ENCODE data around the gene ERMP1.
"Not testable (repeated sequence)": the region's sequence is repeated elsewhere in the genome, so short reads cannot be mapped to it uniquely, and the experiment has no call there.

The ERMP1 gene

DNA sequence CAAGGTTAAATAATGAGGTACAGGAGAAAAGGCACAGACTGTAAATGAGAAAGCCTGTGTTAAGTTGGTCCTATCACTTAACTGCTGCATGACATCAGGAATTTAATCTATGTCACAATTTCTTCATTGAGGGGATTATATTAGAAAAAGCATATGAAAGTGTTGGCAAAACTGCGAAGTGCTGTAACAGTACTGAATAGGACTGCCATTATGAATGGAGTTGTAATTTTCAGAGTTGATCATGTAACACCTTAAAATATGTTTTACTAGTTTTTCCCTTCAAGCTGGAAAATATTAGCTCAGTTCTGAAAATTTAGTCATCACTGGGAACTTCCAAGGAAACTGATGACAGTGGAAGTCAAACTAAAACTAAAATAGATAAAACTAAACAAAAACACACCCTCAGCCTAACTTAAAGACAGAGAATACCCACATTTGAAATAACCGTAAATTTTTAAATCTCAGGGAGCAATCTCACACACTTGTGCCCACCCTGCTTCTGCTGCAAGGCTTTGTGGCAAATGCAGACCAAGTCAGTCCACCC lies 45.1 kb downstream of the ERMP1 start:
- H3K9me3 ChIP-seq (ENCODE audit: control insufficient read depth, insufficient read depth, low read length) = no peaks in the 10 kb centered on the region
- H3K4me3 ChIP-seq (ENCODE audit: low read depth, low read length) = no peak overlapping the region
- H3K9ac ChIP-seq (ENCODE audit: low read depth, low read length) = no peak overlapping the region
- peaks cover 6% of the 10 kb centered on the region for H3K4me1 ChIP-seq (ENCODE audit: control insufficient read depth, insufficient read depth, low read length)
- peaks cover 2% of the 10 kb centered on the region for H3K27me3 ChIP-seq (ENCODE audit: control insufficient read depth, insufficient read depth, low read length)
- peaks cover 4% of the 10 kb centered on the region for H3K36me3 ChIP-seq (ENCODE audit: control insufficient read depth, insufficient read depth, low read length)

DNA sequence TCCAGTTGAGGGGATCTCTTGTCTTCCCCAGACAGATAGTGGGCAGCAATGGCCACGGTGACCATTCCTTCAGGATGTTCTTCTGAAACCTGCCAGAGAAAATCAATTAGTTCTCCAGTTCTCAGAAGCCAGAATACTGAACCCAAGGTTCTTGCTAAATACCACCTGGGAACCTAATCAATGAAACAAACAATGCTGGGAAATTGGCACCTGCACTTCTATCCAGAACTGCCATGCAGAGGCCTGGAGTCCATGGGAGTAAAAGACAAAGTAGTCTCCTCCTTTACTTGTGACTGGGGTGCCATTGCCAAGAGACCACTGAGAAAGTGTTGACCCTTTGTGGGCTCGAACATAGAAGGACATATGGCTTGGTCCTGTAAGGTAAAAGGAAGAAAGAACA lies 45.7 kb downstream of the ERMP1 start:
- Histone ChIP-seq H3K9ac (ENCODE audit: low read depth, low read length) (no peak overlapping the region), H3K4me3 (ENCODE audit: low read depth, low read length) (no peak overlapping the region)

DNA sequence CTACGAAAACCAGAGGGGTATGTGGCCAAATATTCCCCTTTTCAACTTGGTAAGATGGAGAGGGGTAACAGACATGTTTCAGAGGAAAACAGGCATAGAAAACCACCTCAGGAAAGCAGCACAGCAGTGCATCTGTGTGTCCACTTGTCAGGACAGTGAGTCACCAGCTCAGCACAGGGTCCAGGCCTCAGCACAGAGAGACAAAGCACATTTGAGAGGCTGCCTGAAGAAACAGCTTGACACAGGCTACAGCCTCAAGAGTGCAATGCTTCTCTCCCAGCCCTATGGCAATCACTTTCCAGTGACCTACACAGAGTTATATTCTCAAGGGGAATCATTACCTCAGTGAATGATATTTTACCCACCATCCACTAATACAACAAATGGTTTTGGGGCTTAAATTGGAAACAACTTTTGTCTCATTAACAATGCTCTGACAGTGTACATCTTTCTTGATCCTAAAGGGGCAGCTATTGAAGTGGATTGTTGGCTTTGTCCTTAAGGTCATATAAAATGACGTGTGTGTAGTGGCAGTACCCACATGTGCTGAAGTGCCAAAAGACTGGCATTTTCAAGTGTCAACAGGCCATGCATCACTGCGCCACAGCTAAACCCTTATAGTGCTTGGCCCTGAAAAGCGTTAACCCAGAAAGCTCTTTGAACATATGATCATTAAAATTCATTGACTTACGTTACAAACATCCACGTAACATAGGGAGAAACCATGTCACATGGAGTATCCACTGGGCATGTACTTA lies 46.4 kb downstream of the ERMP1 start:
- peaks cover 4% of the 10 kb centered on the region for H3K36me3 ChIP-seq (ENCODE audit: control insufficient read depth, insufficient read depth, low read length)
- H3K4me3 ChIP-seq (ENCODE audit: low read depth, low read length) = no peak overlapping the region
- peaks cover 6% of the 10 kb centered on the region for H3K4me1 ChIP-seq (ENCODE audit: control insufficient read depth, insufficient read depth, low read length)
- H3K9me3 ChIP-seq (ENCODE audit: control insufficient read depth, insufficient read depth, low read length) = no peaks in the 10 kb centered on the region
- peaks cover 2% of the 10 kb centered on the region for H3K27me3 ChIP-seq (ENCODE audit: control insufficient read depth, insufficient read depth, low read length)
- H3K9ac ChIP-seq (ENCODE audit: low read depth, low read length) = no peak overlapping the region

More for the DNA sequence above, 45.7 kb downstream of the ERMP1 start:
- H3K9me3 ChIP-seq (ENCODE audit: control insufficient read depth, insufficient read depth, low read length) = no peaks in the 10 kb centered on the region
- peaks cover 2% of the 10 kb centered on the region for H3K27me3 ChIP-seq (ENCODE audit: control insufficient read depth, insufficient read depth, low read length)
- peaks cover 6% of the 10 kb centered on the region for H3K4me1 ChIP-seq (ENCODE audit: control insufficient read depth, insufficient read depth, low read length)
- H3K36me3 ChIP-seq (ENCODE audit: control insufficient read depth, insufficient read depth, low read length) = peaks cover 4% of the 10 kb centered on the region

DNA sequence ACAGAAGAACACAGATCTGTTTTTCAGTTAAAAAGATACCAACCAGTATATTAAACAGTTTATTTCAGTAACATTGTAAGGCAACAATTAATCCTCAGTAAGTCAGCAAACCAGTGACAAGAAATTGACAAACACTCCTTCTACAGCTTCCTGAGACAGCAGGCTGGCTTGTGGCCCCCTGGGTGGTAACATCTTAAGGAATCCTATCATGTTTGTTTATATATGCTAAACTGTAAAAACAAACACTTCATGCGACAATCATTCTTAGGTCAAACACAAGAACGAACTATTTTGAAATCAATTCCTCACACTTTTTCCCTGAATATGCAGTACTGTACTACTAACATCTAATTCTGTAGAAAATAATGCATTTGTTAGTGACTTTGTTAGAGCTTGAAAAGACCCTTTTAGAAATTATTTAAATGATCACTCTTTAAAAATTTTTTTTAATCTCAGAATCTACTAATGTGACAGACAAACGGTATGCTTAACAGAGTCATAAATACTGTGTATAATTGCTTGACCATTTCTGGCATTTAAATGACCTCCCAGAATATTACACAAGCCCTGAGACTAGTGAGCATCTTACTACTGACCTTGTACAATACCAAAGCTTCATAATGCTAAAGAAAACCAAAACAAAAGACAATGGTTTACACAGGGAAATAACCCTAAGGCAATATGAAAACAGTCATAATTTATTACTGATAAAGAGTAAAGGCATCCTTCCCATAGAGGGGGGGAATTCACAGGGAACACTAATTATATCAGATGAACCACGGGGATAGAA lies 48.2 kb downstream of the ERMP1 start:
- peaks cover 2% of the 10 kb centered on the region for H3K27me3 ChIP-seq (ENCODE audit: control insufficient read depth, insufficient read depth, low read length)
- peaks cover 11% of the 10 kb centered on the region for H3K36me3 ChIP-seq (ENCODE audit: control insufficient read depth, insufficient read depth, low read length)

DNA sequence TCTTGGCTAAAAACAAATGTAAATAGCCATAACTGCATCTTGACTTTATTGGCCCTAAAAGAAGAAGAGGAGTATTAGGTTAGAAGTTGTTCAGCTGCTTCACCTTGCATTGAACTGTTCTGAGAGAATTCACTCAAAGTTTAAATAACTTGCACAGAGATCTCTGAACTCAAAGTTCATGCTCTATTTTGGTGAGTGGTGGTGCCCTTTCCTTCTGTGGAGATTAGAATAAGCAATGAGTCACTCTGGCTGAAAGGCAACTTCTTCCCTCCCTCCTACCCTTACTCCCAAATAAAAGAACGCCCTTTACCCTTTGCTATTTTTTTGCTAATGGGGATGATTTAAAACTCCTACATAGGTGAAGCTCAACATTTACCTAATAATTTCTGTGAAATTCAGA lies 48.9 kb downstream of the ERMP1 start:
- Histone ChIP-seq H3K9me3 (ENCODE audit: control insufficient read depth, insufficient read depth, low read length) (no peaks in the 10 kb centered on the region), H3K36me3 (ENCODE audit: control insufficient read depth, insufficient read depth, low read length) (peaks cover 15% of the 10 kb centered on the region), H3K4me1 (ENCODE audit: control insufficient read depth, insufficient read depth, low read length) (peaks cover 6% of the 10 kb centered on the region), H3K9ac (ENCODE audit: low read depth, low read length) (no peak overlapping the region), H3K27me3 (ENCODE audit: control insufficient read depth, insufficient read depth, low read length) (peaks cover 2% of the 10 kb centered on the region), H3K4me3 (ENCODE audit: low read depth, low read length) (no peak overlapping the region)

More for the DNA sequence above, 48.2 kb downstream of the ERMP1 start:
- Histone ChIP-seq H3K4me3 (ENCODE audit: low read depth, low read length) (no peak overlapping the region), H3K4me1 (ENCODE audit: control insufficient read depth, insufficient read depth, low read length) (peaks cover 6% of the 10 kb centered on the region), H3K9me3 (ENCODE audit: control insufficient read depth, insufficient read depth, low read length) (no peaks in the 10 kb centered on the region), H3K9ac (ENCODE audit: low read depth, low read length) (no peak overlapping the region)

DNA sequence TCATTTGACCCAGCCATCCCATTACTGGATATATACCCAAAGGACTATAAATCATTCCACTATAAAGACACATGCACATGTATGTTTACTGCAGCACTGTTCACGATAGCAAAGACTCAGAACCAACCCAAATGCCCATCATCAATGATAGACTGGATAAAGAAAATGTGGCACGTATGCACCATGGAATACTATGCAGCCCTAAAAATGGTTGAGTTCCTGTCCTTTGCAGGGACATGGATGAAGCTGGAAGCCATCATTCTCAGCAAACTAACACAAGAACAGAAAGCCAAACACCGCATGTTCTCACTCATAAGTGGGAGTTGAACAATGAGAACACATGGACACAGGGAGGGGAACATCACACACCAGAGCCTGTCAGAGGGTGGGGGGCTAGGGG lies 49.5 kb downstream of the ERMP1 start:
- H3K9ac ChIP-seq (ENCODE audit: low read depth, low read length); H3K27me3 ChIP-seq (ENCODE audit: control insufficient read depth, insufficient read depth, low read length); H3K4me1 ChIP-seq (ENCODE audit: control insufficient read depth, insufficient read depth, low read length); H3K4me3 ChIP-seq (ENCODE audit: low read depth, low read length); H3K9me3 ChIP-seq (ENCODE audit: control insufficient read depth, insufficient read depth, low read length): not testable (repeated sequence)
- peaks cover 21% of the 10 kb centered on the region for H3K36me3 ChIP-seq (ENCODE audit: control insufficient read depth, insufficient read depth, low read length)

DNA sequence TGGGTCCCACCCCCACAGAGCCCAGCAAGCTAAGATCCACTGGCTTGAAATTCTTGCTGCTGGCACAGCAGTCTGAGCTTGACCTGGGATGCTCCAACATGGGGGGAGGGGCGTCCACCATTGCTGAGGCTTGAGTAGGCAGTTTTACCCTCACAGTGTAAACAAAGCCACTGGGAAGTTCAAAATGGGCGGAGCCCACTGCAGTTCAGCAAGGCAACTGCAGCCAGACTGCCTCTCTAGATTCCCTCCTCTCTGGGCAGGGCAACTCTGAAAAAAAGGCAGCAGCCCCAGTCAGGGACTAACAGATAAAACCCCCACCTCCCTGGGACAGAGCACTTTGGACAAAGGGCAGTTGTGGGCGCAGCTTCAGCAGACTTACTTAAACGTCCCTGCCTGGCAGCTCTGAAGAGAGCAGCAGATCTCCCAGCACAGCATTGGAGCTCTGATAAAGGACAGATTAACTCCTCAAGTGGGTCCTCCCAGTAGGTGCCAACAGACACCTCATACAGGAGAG lies 53.2 kb downstream of the ERMP1 start:
- not testable (repeated sequence) for H3K4me3 ChIP-seq (ENCODE audit: low read depth, low read length); H3K9me3 ChIP-seq (ENCODE audit: control insufficient read depth, insufficient read depth, low read length); H3K27me3 ChIP-seq (ENCODE audit: control insufficient read depth, insufficient read depth, low read length); H3K9ac ChIP-seq (ENCODE audit: low read depth, low read length)
- Histone ChIP-seq H3K36me3 (ENCODE audit: control insufficient read depth, insufficient read depth, low read length) (peaks cover 19% of the 10 kb centered on the region), H3K4me1 (ENCODE audit: control insufficient read depth, insufficient read depth, low read length) (peaks cover 14% of the 10 kb centered on the region)

DNA sequence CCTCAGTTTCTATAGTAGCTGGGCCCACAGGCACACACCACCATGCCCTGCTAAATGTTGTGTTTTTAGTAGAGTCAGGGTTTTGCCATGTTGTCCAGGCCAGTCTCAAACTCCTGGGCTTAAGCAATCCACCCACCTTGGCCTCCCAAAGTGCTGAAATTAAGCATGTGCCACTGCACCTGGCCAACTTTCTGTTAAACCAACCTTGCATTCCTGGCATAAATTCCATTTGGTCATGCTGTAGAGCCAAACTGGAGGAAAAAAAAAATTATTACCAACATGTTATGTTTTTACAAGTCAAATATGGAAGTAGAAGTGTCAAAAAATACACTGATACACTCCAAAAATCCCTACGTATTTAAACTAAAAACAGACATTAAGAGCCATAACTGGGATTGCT lies 54.1 kb downstream of the ERMP1 start:
- Histone ChIP-seq H3K27me3 (ENCODE audit: control insufficient read depth, insufficient read depth, low read length) (no peaks in the 10 kb centered on the region), H3K4me3 (ENCODE audit: low read depth, low read length) (no peak overlapping the region), H3K4me1 (ENCODE audit: control insufficient read depth, insufficient read depth, low read length) (peaks cover 8% of the 10 kb centered on the region), H3K9me3 (ENCODE audit: control insufficient read depth, insufficient read depth, low read length) (peaks cover 5% of the 10 kb centered on the region), H3K36me3 (ENCODE audit: control insufficient read depth, insufficient read depth, low read length) (peaks cover 19% of the 10 kb centered on the region), H3K9ac (ENCODE audit: low read depth, low read length) (no peak overlapping the region)

DNA sequence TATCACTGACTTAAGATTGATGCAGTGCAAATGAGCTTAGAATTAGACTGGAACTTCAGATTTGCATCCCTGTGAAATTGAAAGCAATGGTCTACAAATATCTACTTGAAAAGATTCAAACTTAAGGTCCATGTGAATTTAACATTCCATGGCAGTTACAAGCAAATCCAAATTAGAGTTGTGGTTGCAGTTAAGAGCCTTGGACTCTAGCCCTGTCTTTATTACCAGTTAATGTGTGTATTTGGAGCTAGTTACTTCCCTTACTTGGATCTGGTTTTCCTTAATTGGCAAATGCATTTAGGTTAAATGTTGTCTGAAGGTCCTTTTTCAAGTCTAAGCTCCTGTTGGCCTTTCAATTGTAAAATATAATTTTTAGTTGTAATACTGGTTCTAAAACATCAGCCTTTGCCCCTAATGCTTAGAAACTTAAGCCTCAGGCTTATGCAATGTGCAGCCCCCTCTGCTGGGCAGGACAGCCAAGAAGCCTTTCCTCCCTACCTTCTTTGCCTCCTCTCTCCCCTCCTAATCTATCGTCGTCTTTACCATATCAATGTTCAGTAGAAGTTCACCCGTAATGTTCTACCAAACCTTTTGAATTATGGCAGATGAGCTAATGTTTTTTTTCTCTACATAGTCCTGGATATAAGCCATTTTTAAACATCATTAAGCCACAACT lies 59.5 kb downstream of the ERMP1 start:
- peaks cover 8% of the 10 kb centered on the region for H3K4me1 ChIP-seq (ENCODE audit: control insufficient read depth, insufficient read depth, low read length)
- peaks cover under 1% of the 10 kb centered on the region for H3K9me3 ChIP-seq (ENCODE audit: control insufficient read depth, insufficient read depth, low read length)
- H3K4me3 ChIP-seq (ENCODE audit: low read depth, low read length) = no peak overlapping the region
- H3K27me3 ChIP-seq (ENCODE audit: control insufficient read depth, insufficient read depth, low read length) = no peaks in the 10 kb centered on the region
- H3K9ac ChIP-seq (ENCODE audit: low read depth, low read length) = no peak overlapping the region
- peaks cover 3% of the 10 kb centered on the region for H3K36me3 ChIP-seq (ENCODE audit: control insufficient read depth, insufficient read depth, low read length)

DNA sequence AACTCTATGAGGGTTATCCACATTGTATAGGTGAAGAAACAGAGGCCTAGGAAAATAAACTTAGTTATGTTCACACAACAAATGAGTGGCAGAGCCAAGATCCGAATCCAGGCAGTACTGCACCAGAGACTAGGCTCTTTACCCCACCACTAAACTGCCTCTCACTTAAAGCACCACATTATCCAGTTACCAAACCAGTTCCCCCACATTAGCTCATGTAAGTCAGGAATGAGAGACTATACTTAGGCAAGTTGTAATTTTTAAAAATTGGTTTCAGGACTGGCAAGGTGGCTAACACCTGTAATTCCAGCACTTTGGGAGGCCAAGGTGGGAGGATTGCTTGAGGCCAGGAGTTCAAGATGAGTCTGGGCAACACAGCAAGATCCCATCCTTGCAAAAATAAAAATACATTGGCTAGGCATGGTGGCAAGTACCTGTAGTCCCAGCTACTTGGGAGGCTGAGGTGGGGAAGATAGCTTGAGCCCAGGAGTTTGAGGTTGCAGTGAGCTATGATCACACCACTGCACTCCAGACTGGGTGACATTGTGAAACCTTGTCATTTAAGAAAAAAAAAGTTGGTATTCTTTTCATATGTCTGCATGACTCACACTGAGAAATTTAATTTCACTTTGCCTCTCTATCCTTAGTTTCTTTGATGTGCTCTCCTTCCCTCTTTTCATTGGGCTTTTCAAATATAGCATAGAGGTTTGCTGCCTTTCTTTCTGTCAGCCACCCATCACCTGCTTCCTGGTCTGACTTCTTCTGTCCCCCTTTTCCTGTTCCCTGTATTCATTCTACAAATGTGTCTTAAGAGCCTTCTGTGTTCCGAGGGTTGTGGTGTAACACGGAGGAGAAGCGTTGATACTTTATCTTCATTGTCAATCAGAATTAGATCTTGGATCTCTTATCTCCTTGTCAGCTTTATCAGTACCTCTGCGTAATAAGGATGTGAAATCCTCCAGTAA lies 64.7 kb downstream of the ERMP1 start:
- Histone ChIP-seq H3K9me3 (ENCODE audit: control insufficient read depth, insufficient read depth, low read length) (no peaks in the 10 kb centered on the region), H3K36me3 (ENCODE audit: control insufficient read depth, insufficient read depth, low read length) (peaks cover 13% of the 10 kb centered on the region), H3K27me3 (ENCODE audit: control insufficient read depth, insufficient read depth, low read length) (no peaks in the 10 kb centered on the region), H3K9ac (ENCODE audit: low read depth, low read length) (no peak overlapping the region), H3K4me1 (ENCODE audit: control insufficient read depth, insufficient read depth, low read length) (no peaks in the 10 kb centered on the region), H3K4me3 (ENCODE audit: low read depth, low read length) (no peak overlapping the region)
